Measurements from ENCODE around the gene EFNA5.

- TF ChIP-seq, protein P1, sequence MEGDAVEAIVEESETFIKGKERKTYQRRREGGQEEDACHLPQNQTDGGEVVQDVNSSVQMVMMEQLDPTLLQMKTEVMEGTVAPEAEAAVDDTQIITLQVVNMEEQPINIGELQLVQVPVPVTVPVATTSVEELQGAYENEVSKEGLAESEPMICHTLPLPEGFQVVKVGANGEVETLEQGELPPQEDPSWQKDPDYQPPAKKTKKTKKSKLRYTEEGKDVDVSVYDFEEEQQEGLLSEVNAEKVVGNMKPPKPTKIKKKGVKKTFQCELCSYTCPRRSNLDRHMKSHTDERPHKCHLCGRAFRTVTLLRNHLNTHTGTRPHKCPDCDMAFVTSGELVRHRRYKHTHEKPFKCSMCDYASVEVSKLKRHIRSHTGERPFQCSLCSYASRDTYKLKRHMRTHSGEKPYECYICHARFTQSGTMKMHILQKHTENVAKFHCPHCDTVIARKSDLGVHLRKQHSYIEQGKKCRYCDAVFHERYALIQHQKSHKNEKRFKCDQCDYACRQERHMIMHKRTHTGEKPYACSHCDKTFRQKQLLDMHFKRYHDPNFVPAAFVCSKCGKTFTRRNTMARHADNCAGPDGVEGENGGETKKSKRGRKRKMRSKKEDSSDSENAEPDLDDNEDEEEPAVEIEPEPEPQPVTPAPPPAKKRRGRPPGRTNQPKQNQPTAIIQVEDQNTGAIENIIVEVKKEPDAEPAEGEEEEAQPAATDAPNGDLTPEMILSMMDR (IDR thresholded peaks at IDR 0.05; ENCODE audit: borderline replicate concordance, extremely low read depth, low read length, poor library complexity, severe bottlenecking), result no peak
- no peak for TF ChIP-seq EZH2 (IDR thresholded peaks at IDR 0.05; ENCODE audit: borderline replicate concordance, low read depth, low read length, severe bottlenecking)
These were observed 12.2 kb downstream of the EFNA5 start for GRCh38 chr5:107658528-107658927.

Data from DND-41 (cell line).